ENCODE data around the gene MAP3K21. TPM values are rescaled to one million over a fixed set of nuclear protein-coding genes. Genes with fewer than 3 reads are reported as not detected.

MAP3K21 gene
- polyA plus RNA-seq, 1 donor (not counting 4 experiments of a cell fraction or from before 2014, with no cell fraction given), result 6.4 TPM

DNA sequence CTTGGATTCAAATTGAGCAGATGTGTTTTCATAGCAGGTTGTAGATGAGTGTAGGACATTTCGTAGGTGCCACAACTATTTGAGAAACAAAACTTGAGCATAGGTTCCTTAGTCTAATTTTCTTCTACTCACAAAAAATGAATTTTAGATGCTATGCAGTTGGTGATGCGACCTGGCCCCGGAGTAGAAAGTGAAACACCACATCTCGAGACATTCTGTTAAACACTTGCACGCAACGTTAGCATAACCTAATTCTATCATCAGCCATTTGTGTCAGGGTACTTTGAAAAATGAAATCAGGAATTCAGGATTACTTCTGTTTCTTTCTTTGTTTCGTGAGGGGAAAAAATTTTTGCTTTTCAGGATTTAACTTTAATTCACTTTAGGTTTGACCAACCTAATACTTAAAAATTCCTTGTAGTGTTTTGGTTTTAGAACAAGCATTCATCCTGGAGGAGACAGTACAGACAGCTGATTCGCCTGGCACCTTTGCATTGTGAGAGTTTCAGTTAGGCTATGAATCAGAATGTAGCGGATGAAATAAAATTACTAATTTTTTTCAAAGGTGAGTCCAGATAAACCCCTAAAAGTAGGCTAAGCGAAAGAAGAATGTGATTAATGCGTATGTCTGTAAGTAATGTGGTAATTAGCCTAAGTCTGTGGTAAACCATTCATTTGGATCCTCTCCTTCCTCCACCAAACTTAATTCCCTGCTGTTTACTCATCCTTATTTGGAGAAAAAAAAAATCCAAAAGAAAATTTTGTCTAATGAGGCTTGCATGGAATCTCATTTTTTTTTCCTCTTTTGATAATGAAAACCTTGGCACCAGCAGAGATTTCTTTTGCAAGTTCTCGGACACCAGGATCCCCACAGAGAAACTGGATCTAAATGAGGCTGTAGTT, 44.9 kb downstream of the MAP3K21 start:
- no peak for FAIRE-seq
- no peaks in the 10 kb centered on the region for H3K79me2 ChIP-seq (ENCODE audit: control insufficient read depth, insufficient read depth, low read length)
- H3K9me1 ChIP-seq (ENCODE audit: control insufficient read depth, extremely low read depth, insufficient read depth, low read length), result no peaks in the 10 kb centered on the region
- peaks cover 4% of the 10 kb centered on the region for H3K4me1 ChIP-seq (ENCODE audit: control insufficient read depth, extremely low read depth, insufficient read depth, low read length)
- H3K36me3 ChIP-seq (ENCODE audit: control insufficient read depth in 2 of 2, extremely low read depth in 1 of 2, insufficient read depth in 2 of 2, low read length in 2 of 2), result peaks cover 0 to 4% of the 10 kb centered on the region in 2 experiments
- no peak overlapping the region for H2AFZ ChIP-seq (ENCODE audit: control insufficient read depth, low read length)
- H3K9me3 ChIP-seq (ENCODE audit: control insufficient read depth, low read depth, low read length), result no peaks in the 10 kb centered on the region
- no peak overlapping the region for H3K27ac ChIP-seq (ENCODE audit: control insufficient read depth, insufficient read depth, low read length)
- no peak for DNase-seq (ENCODE audit: low read depth, low spot score)
- dilution Hi-C loops (cut with MboI; ENCODE audit: extremely low pct_ligation_motif_present, low sequenced_read_pairs), result no loop called here
- no peak overlapping the region for H3K9ac ChIP-seq (ENCODE audit: control insufficient read depth, extremely low read depth, insufficient read depth, low read length)
- H3K4me2 ChIP-seq (ENCODE audit: control insufficient read depth, extremely low read depth, insufficient read depth, low read depth, low read length), result no peak overlapping the region
- no peaks in the 10 kb centered on the region for H4K20me1 ChIP-seq (ENCODE audit: control insufficient read depth, extremely low read depth, insufficient read depth, low read length)
- no peaks in the 10 kb centered on the region for H3K27me3 ChIP-seq (ENCODE audit: control insufficient read depth, extremely low read depth, insufficient read depth, low read length)
- H3K4me3 ChIP-seq (ENCODE audit: control insufficient read depth in 2 of 3, extremely low read depth in 1 of 3, insufficient read depth in 2 of 3, low read depth in 1 of 3, low read length in 3 of 3), result no peak overlapping the region
- TF ChIP-seq, protein P1, sequence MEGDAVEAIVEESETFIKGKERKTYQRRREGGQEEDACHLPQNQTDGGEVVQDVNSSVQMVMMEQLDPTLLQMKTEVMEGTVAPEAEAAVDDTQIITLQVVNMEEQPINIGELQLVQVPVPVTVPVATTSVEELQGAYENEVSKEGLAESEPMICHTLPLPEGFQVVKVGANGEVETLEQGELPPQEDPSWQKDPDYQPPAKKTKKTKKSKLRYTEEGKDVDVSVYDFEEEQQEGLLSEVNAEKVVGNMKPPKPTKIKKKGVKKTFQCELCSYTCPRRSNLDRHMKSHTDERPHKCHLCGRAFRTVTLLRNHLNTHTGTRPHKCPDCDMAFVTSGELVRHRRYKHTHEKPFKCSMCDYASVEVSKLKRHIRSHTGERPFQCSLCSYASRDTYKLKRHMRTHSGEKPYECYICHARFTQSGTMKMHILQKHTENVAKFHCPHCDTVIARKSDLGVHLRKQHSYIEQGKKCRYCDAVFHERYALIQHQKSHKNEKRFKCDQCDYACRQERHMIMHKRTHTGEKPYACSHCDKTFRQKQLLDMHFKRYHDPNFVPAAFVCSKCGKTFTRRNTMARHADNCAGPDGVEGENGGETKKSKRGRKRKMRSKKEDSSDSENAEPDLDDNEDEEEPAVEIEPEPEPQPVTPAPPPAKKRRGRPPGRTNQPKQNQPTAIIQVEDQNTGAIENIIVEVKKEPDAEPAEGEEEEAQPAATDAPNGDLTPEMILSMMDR (optimal IDR thresholded peaks at IDR 0.05 in 1 of 3, IDR thresholded peaks at IDR 0.05 in 1 of 3, conservative IDR thresholded peaks at IDR 0.05 in 1 of 3; ENCODE audit: extremely low read depth in 1 of 3, insufficient read depth in 2 of 3, low read length in 3 of 3), result no peak
- TF ChIP-seq EZH2 (IDR thresholded peaks at IDR 0.05; ENCODE audit: low read length), result no peak

DNA sequence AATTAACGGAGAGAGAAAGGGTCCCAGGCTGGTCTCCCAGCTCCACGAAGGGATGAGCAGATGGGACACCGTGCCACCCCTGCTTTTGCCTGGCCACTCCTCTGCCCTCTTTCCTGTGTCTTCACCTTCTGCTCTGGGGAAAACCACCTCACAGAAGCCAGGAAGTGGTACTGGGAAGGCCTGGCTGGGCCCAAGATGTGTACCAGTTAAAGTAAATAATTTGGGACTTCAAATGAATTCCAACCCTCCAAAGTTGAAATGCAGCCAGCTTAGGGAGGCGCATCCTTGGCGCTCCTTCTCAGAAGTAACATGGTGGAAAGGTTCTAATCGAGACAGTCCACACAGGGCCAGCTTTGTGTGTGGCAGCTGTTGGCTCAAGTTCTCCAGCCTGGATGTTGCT, 45.7 kb downstream of the MAP3K21 start:
- peaks cover 0 to 4% of the 10 kb centered on the region in 2 experiments for H3K36me3 ChIP-seq (ENCODE audit: control insufficient read depth in 2 of 2, extremely low read depth in 1 of 2, insufficient read depth in 2 of 2, low read length in 2 of 2)
- no peaks in the 10 kb centered on the region for H4K20me1 ChIP-seq (ENCODE audit: control insufficient read depth, extremely low read depth, insufficient read depth, low read length)
- no peaks in the 10 kb centered on the region for H3K9me1 ChIP-seq (ENCODE audit: control insufficient read depth, extremely low read depth, insufficient read depth, low read length)
- FAIRE-seq, result no peak
- H3K27ac ChIP-seq (ENCODE audit: control insufficient read depth, insufficient read depth, low read length), result no peak overlapping the region
- H3K27me3 ChIP-seq (ENCODE audit: control insufficient read depth, extremely low read depth, insufficient read depth, low read length), result no peaks in the 10 kb centered on the region
- no peak overlapping the region for H3K4me3 ChIP-seq (ENCODE audit: control insufficient read depth in 2 of 3, extremely low read depth in 1 of 3, insufficient read depth in 2 of 3, low read depth in 1 of 3, low read length in 3 of 3)
- H3K79me2 ChIP-seq (ENCODE audit: control insufficient read depth, insufficient read depth, low read length), result no peaks in the 10 kb centered on the region
- no peak for DNase-seq (ENCODE audit: low read depth, low spot score)
- H3K4me2 ChIP-seq (ENCODE audit: control insufficient read depth, extremely low read depth, insufficient read depth, low read depth, low read length), result no peak overlapping the region
- H3K9me3 ChIP-seq (ENCODE audit: control insufficient read depth, low read depth, low read length), result no peaks in the 10 kb centered on the region
- no peak overlapping the region for H2AFZ ChIP-seq (ENCODE audit: control insufficient read depth, low read length)
- dilution Hi-C loops (cut with MboI; ENCODE audit: extremely low pct_ligation_motif_present, low sequenced_read_pairs), result no loop called here
- H3K4me1 ChIP-seq (ENCODE audit: control insufficient read depth, extremely low read depth, insufficient read depth, low read length), result peaks cover 4% of the 10 kb centered on the region
- TF ChIP-seq, protein P1 (optimal IDR thresholded peaks at IDR 0.05 in 1 of 3, IDR thresholded peaks at IDR 0.05 in 1 of 3, conservative IDR thresholded peaks at IDR 0.05 in 1 of 3; ENCODE audit: extremely low read depth in 1 of 3, insufficient read depth in 2 of 3, low read length in 3 of 3), result no peak
- no peak for TF ChIP-seq EZH2 (IDR thresholded peaks at IDR 0.05; ENCODE audit: low read length)
- no peak overlapping the region for H3K9ac ChIP-seq (ENCODE audit: control insufficient read depth, extremely low read depth, insufficient read depth, low read length)

Measured in keratinocyte (primary cell).